ENCODE measurements around the gene ADAMTS16.

GRCh38 chr5:5350101-5350500, 210.0 kb downstream of the ADAMTS16 start:
- TF ChIP-seq POLR2AphosphoS5 (IDR thresholded peaks at IDR 0.05): no peak
- no peak for TF ChIP-seq CTCF (IDR thresholded peaks at IDR 0.05)
